ENCODE data around the gene NTN5.

NTN5 gene, protein sequence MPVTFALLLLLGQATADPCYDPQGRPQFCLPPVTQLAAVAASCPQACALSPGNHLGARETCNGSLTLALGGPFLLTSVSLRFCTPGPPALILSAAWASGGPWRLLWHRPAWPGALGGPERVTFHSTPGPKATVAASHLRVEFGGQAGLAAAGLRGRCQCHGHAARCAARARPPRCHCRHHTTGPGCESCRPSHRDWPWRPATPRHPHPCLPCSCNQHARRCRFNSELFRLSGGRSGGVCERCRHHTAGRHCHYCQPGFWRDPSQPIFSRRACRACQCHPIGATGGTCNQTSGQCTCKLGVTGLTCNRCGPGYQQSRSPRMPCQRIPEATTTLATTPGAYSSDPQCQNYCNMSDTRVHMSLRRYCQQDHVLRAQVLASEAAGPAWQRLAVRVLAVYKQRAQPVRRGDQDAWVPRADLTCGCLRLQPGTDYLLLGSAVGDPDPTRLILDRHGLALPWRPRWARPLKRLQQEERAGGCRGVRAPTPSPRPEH

DNA sequence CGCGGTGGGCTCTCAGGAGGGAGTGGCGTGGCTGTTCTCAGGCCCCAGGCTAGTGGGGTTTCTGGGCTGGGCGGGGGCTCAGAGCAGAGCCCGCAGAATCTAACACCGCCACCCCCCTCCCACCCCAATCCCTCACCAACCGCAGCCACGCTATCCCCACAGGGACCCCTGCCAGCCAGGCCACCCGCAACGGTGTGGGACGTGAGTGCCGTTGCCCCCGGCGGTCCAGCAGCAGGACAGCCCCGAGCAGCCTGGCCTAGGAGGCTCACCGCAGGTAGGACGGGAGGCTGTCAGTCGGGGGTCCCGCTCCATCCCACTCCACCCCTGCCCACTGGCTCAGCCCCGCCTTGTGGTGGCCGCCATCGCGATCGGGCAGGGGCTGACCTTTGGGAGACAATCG, at the start of gene NTN5:
TSS of gene NTN5 (minus strand) at position 24 of the 400 bp plus-strand sequence. CDS start 2,031 bp downstream, outside the sequence.
- in situ Hi-C loops (cut with HindIII; ENCODE audit: low pct_ligation_motif_present, low sequenced_read_pairs) = no loop called here
- Histone ChIP-seq H3K27me3 (replicated peaks) (no peaks in the 10 kb centered on the region), H3K27ac (no peak within 1 kb of the TSS), H3K36me3 (replicated peaks) (no peaks in the 10 kb centered on the region), H3K4me3 (ENCODE audit: low read depth, low read length) (no peak within 1 kb of the TSS)
- TF ChIP-seq, protein P1, sequence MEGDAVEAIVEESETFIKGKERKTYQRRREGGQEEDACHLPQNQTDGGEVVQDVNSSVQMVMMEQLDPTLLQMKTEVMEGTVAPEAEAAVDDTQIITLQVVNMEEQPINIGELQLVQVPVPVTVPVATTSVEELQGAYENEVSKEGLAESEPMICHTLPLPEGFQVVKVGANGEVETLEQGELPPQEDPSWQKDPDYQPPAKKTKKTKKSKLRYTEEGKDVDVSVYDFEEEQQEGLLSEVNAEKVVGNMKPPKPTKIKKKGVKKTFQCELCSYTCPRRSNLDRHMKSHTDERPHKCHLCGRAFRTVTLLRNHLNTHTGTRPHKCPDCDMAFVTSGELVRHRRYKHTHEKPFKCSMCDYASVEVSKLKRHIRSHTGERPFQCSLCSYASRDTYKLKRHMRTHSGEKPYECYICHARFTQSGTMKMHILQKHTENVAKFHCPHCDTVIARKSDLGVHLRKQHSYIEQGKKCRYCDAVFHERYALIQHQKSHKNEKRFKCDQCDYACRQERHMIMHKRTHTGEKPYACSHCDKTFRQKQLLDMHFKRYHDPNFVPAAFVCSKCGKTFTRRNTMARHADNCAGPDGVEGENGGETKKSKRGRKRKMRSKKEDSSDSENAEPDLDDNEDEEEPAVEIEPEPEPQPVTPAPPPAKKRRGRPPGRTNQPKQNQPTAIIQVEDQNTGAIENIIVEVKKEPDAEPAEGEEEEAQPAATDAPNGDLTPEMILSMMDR (IDR thresholded peaks at IDR 0.05; ENCODE audit: low read depth, low read length, missing control alignments) = no peak
- no peak for DNase-seq

GRCh38 chr19:48722196-48722708, 49.4 kb upstream of the NTN5 start:
- H3K4me3 ChIP-seq (ENCODE audit: low read depth, low read length) = no peak overlapping the region
- H3K27me3 ChIP-seq (replicated peaks) = no peaks in the 10 kb centered on the region
- TF ChIP-seq, protein P1 (IDR thresholded peaks at IDR 0.05; ENCODE audit: low read depth, low read length, missing control alignments) = no peak
- DNase-seq = no peak
- H3K36me3 ChIP-seq (replicated peaks) = no peaks in the 10 kb centered on the region
- H3K27ac ChIP-seq = no peak overlapping the region
- in situ Hi-C loops (cut with HindIII; ENCODE audit: low pct_ligation_motif_present, low sequenced_read_pairs) = no loop called here

DNA sequence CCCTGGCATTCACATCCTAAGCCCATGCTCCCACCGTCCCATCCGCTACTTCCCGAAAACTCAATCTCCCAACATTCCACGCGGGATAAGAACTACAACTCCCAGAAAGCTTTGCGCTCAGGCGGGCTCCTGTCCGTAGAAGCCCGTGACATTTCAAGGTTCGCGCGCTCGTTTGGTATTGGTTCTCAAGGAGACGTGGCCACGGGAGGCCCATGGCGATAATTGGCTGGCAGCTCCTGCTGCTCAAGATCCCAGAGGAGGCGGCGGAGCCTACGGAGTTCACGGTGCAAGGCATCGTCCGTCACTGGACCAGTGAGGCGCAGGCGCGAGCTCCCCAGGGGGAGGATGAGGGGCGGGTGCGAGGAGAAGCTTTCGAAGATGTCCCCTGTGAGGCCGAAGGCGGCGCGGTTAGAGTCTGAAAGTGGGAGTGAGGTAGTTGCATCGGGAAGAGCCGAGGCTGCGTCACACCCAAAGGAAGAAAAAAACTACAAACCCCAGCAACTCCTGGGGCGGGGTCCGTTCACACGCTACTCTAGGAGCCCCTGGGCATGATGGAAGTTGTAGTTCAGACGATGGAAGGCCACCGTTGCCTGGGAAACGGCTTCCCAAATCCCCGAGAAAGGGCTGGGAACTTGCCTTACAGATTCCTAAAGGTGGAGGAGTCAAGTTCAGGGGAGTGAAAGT, 47.9 kb upstream of the NTN5 start:
- DNase-seq = peak; percentile 100
- TF ChIP-seq, protein P1 (IDR thresholded peaks at IDR 0.05; ENCODE audit: low read depth, low read length, missing control alignments) = no peak
- H3K27ac ChIP-seq = peak overlapping the region; percentile 93
- no peaks in the 10 kb centered on the region for H3K36me3 ChIP-seq (replicated peaks)
- H3K4me3 ChIP-seq (ENCODE audit: low read depth, low read length) = peak overlapping the region; percentile 71
- in situ Hi-C loops (cut with HindIII; ENCODE audit: low pct_ligation_motif_present, low sequenced_read_pairs) = no loop called here
- no peaks in the 10 kb centered on the region for H3K27me3 ChIP-seq (replicated peaks)

- in situ Hi-C loops (cut with HindIII; ENCODE audit: low pct_ligation_motif_present, low sequenced_read_pairs) = no loop called here
- no peak overlapping the region for H3K27ac ChIP-seq
- no peaks in the 10 kb centered on the region for H3K36me3 ChIP-seq (replicated peaks)
- no peaks in the 10 kb centered on the region for H3K27me3 ChIP-seq (replicated peaks)
- DNase-seq = no peak
- H3K4me3 ChIP-seq (ENCODE audit: low read depth, low read length) = peak overlapping the region; percentile 71
- TF ChIP-seq, protein P1 (IDR thresholded peaks at IDR 0.05; ENCODE audit: low read depth, low read length, missing control alignments) = no peak
These were observed 47.4 kb upstream of the NTN5 start for GRCh38 chr19:48720251-48720612.

- Histone ChIP-seq H3K27ac (no peak within 1 kb of the TSS), H3K4me3 (ENCODE audit: low read depth, low read length) (peak within 1 kb of the TSS; percentile 71), H3K36me3 (replicated peaks) (no peaks in the 10 kb centered on the region), H3K27me3 (replicated peaks) (no peaks in the 10 kb centered on the region)
- no peak for DNase-seq
- TF ChIP-seq, protein P1 (IDR thresholded peaks at IDR 0.05; ENCODE audit: low read depth, low read length, missing control alignments) = no peak
- in situ Hi-C loops (cut with HindIII; ENCODE audit: low pct_ligation_motif_present, low sequenced_read_pairs) = no loop called here
These were observed 46.7 kb upstream of the NTN5 start, which contains the start of gene MAMSTR for GRCh38 chr19:48719263-48720171. MAMSTR (minus strand) TSS chr19:48719725; CDS start chr19:48719031, 694 bp downstream.
